HG03108 (cell line): ENCODE data around the gene NOTO.

ENCODE experiments used
- ATAC-seq: cut with Tn5 transposase; IDR thresholded peaks from one replicate; pipeline ENCODE4 v1.9.1; 2021; ENCODE audit warnings: moderate library complexity; ENCODE audit not compliant: unreplicated experiment

NOTO gene

DNA sequence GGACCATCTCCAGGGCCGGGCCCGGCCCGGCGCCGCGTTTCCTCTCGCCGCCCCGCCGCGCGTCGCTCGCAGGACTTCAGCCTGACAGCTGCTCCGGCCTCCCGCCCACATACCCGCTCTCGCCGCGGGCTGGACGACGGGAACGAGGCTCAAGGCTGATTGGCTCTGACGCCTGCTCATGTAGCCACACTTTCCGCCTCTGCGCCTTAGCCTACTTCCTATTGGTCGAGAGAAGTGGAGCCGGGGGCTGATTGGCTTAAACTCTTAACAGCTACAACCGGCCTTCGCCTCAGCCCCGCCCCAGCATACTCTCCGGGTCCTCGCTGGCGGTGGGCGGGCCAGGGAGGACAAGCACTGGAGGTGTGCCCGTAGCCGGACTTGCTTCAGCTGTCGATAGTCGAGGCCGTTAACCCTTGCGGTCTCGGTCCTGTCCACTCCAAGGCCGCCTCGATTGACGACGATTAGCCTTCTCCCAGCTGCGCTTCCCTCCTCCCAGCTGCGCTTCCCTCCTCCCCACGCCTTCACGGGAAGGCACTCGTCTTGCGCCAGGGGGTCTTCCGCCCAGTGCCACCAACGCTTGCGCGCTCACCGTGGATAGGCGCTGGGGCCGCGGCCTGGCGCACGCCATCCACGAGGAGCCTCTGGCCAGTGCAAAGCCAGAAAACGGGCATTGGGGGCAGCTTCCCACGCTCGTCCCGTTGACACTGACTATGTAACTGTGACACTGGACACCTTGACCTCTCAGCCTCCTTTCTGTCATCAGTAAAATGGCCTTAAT is 31.0 kb downstream of the NOTO start, which contains the start of gene PRADC1:
Gene PRADC1 (minus strand): TSS at position 86 of the 778 bp plus-strand sequence. CDS start 79 bp downstream, at position 7.
- peak; percentile 90 for ATAC-seq

DNA sequence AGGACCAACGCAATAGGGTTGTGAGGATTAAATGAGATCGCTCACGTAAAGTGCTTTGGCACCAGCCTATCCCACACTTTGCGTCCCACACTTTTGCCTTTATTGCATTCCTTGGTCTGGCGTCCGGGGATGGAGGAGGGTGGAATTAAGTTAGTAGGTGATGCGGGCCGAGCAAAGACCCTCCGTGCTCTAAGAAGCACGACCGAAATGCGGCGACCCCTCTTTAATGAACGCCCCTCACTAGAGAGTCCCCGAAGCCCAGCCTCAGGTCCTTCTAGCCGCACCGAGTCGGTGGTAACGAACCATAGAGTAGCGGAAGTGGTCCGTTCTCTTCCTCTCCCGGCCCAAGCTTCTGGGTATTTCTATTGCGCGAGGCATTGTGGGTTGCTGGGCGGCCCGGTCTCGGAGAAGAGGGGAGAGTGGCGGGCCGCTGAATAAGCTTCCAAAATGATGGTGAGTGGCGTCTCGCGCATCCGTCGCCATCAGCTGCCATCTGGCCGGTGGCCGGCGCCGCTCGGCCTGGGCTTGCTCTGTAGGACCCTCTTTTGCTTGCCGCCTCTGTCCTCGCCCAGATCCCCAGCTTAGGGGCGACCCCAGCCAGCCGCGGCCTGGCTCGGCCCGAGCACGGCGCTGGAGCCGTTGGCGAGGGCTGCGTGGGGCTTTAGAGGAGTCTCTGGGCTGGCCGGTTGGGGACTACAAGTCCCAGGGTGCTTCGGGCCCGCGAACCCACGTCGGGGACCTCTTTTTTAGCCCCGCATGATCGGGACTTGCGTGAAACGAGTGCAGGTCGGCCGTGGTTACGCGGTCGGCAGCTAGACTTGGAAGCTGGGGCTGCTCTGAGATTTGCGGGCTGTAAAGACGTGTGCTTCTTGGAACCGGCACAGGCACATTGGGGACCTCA is 31.8 kb downstream of the NOTO start, which contains the start of gene CCT7:
Gene CCT7 (plus strand): TSS at position 377 of the 901 bp plus-strand sequence. CDS start 71 bp downstream, at position 448.
- peak; percentile 53 for ATAC-seq

DNA sequence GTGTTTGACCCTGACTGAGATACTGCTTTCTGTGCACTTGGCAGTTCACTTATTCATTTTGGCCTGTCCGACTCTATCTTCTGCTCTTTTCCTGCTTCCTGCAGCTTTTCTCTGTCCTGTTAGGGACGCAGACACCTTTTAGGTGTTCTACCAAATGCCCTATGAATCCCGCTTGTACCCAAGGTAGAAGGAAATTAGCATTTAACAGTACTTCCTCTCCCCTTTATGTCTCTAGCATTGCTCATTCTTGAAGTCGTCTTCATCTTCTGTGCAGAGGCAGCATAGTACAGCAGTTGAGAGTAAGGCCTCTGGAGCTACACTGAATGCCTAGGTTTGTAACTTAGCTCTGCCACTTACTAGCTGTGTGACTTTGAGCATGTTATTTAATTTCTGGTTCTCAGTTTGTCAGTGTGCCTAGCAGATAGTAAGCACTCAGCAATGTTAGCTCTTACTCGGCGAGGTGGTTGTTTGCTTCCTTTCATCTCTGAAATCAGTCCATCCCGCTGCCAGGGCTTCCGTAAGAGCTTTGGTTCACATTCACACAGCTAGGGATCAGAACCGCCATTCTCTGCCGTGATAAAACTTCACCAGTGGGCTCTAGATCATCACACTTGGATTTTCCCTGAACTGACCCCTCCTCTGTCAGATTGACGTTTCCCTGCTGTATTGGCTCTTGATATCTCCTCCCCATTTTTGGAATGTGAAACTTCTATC is 33.1 kb downstream of the NOTO start:
- ATAC-seq = no peak

DNA sequence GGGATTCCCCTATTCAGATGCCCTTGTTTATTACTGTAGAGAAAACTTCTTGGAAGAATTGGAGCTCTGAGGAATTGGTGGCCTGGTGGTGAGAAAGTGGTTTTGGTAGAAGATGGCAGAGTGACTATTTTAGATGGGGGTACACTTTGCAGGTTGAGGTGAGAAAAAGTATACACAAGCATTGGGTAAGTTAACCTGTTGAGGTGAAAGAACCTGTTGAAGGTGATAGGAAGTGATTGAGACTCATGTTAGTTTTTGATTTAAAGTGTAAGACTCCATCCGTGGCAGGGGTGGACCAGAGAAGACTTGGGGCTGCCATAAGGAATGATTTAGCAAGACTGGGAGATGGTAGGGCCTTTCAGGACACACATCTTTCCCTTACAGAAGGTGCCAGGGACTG is 34.8 kb downstream of the NOTO start:
- no peak for ATAC-seq

DNA sequence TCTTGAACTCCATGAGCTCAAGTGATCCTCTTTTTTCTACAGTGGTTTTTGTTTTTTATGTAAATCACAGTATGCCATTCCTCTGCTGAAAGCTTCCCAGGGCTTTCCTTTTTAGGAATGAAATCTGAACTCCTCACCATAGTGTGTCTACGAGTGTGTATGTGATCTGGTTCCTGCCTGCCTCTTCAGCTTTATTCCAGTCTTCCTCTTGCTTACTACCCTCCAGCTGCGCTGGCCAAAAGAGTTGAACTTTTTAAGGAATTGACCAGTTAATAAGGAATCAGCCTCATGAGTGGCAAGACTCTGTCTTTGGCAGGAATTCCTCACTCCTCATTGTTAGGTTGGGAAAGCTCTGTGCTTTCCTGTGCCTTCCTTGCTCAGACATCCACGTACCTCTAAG is 35.8 kb downstream of the NOTO start:
- ATAC-seq = no peak

DNA sequence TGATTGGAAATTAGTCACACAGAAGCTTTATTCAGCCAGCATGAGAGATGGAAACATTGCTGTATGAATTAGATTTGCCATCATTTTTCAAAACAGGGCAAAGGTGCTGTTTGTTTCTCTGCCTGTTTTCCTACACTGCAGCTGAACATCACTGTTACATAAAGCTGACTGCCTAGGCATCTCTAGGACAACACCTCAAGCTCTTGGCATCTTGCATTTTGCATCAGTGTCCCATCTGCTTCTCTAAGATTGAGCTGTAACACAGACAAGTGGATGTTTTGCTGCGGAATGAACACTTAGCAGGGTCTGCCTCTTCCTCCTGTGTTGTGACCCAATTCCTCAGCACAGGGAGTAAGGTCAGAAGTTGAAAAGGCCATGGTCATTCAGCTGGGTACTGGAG is 36.6 kb downstream of the NOTO start:
- ATAC-seq = no peak

DNA sequence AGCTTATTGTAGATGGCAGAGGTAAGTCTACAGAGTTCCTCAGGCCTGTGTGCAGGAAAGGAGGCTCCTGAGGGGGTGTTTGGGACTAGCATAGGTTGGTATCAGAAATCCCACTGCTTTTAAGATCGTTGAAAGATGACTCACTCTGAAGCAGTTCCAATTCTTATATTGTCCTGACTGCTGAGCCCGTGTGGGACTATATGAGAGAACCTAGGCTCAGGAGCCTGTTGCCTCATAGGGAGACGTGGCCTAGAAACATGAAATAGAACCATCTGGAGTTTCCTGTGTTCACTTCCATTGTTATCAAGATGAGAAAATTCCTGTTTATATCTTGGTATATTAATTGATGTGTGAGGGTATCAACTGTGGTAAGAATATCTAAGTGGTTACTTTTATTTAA is 37.4 kb downstream of the NOTO start:
- no peak for ATAC-seq

DNA sequence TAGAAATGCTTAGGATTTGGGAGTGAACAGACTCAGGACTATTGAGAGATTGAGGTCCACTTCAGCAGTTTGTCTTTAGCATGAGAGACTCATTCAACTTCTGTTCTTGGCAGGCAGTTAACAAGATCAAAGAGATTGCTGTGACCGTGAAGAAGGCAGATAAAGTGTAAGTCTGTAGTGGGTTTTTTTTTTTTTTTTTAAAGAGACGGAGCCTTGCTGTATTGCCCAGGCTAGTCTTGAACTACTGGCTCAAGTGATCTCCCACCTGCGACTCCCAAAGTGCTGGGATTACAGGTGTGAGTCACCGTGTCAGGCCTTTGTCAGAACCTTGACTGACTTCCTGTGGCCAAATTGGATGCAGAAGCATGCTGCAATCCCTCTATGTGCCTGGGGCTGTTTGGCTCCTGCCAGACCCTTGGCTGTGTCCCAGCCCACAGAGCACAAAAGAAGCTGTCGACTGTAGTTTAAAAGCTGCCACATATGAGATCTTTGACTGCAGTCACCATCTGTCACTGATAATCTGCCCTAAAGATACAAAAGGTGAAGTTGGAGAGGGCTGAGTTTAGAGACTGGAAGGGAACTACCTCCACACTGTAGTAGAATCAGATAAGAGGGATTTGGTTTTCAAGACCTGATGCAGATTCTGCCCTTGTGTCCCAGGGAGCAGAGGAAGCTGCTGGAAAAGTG is 41.7 kb downstream of the NOTO start:
- no peak for ATAC-seq

DNA sequence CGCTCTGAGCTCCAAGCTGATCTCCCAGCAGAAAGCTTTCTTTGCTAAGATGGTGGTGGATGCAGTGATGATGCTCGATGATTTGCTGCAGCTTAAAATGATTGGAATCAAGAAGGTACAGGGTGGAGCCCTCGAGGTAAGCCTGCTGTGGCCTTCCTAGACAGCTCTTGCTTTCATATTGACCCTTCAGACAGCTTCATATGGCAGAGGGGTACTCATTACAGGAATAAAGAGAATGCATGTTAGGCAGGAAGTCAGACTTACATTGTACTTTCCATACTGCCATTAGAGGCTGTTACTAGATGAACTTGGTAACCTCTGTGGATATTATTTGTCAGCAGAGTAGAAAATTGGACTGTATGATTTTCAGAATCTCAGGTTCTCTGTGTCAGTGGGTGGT is 42.2 kb downstream of the NOTO start:
- no peak for ATAC-seq

DNA sequence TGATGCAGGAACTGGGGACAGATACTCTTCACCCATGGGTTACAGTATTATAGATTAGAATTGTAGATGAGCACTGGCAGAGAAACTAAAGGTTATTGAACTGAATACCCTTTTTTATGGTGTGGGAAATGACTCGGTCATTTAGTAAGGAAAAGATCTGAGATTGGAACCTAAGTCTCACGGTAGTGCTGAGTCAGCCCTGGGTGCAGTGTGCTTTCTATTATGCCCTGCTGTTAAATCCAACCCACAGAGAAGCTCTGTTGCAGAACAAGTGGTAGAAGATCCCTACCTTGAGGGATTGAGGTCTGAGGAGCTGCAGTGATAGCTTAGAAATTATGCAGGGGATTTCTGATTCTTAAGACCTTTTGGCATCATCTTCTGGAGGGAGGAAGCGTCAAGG is 44.5 kb downstream of the NOTO start:
- ATAC-seq = no peak

DNA sequence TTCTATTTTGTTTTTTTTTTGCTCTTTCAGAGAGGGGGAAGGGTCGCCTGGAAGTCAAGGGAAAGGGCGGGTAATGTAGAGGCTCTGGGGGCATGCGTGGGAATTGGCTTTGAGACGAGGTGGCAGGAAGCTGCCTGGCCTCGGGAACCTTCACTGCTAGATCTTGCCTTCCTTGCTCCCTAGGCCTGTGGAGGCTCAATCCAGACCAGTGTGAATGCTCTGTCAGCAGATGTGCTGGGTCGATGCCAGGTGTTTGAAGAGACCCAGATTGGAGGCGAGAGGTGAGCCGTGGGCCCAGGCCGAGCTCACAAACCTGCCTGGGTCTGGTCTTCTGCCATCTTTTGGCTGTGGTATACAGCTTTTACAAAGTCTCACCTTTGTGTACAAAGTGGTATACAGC is 47.3 kb downstream of the NOTO start:
- no peak for ATAC-seq

DNA sequence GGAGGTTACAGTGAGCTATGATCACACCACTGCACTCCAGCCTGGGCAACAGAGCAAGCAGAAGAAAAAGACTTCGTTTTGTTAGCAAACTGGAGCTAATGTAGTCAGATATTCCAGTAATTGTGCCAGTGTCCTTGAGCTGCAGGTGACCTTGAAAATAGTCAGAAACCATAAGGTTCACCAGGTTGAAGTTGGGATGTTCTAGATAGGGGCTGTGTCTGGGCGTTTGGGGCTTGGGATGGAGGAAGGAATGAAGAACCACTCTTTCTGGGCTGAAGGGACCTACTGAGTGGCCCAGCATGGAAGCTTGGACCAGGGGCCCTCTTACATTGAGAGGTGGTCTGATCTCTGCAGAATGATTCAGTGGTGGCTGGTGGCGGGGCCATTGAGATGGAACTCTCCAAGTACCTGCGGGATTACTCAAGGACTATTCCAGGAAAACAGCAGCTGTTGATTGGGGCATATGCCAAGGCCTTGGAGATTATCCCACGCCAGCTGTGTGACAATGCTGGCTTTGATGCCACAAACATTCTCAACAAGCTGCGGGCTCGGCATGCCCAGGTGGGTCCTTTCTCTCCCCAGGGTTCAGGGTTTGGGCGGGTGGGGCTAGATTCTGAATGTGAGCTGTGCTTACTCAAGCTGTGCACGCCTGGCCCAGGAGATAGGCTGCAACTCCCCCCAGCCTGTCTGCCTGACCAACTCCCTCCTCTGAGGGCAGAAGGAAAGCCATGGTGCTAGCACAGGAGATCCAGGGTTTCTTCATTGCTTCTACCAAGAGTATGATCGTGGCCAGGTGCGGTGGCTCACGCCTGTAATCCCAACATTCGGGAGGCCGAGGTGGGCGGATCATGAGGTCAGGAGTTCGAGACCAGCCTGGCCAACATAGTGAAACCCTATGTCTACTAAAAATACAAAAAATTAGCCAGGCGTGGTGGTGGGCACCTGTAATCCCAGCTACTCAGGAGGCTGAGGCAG is 48.8 kb downstream of the NOTO start:
- ATAC-seq = no peak

DNA sequence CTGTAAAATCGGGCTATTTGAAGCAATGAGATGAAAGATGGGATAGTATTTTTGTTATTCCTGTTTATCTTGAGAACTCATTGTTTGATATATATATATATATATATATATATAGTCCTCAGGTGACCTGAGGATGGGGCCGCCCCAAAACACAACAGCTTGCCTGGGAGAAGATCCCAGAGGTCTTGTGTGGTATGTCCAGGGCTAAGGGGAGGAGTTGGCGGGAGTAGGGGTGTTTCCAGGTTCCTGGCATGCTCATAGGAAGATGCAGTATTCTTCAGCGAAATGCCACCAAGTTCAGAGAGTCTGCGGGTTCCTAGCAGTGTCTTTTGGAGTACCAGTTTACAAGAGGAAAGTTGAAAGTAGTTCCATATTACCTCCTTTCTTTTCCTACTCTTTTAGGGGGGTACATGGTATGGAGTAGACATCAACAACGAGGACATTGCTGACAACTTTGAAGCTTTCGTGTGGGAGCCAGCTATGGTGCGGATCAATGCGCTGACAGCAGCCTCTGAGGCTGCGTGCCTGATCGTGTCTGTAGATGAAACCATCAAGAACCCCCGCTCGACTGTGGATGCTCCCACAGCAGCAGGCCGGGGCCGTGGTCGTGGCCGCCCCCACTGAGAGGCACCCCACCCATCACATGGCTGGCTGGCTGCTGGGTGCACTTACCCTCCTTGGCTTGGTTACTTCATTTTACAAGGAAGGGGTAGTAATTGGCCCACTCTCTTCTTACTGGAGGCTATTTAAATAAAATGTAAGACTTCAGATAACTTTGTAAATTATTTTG is 50.1 kb downstream of the NOTO start:
- no peak for ATAC-seq

DNA sequence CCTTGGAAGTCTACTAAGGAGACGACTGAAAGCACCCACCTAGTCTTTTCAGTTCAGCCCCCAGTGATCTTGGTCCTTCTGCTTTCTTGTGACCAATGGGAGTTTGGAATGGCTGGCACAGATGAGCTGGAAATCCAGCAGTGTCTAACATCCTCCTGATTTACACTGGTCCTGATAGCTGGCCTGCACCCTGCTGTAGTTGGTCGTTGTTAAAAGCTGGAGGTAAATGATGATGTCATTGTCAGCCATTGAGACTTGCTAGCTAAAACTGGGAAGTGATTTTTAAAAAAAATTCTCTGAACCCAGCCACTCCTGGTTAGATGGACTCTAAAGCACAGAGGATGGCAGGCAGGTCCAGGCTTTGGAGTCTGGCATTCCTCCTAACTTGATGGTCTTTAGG is 51.0 kb downstream of the NOTO start:
- no peak for ATAC-seq

DNA sequence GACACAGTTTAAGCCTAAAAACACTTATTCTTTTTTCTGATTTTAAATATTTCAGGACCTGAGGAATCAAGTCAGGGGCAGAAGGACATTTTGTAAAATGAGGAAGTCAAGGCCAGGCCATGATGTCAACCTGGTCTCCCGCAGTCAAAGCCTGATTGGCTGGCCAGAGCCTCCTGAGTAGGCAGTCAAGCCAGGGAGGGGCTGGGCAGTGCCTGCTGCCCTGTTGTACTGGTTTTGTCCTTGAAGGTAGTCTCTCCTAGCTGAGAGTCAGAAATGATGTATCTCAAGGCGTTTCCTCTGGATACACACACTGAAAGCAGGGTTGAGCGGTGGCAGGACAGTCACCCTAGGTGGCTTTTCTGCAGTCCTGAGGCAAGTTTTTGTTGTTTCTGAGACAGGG is 51.5 kb downstream of the NOTO start:
- no peak for ATAC-seq

DNA sequence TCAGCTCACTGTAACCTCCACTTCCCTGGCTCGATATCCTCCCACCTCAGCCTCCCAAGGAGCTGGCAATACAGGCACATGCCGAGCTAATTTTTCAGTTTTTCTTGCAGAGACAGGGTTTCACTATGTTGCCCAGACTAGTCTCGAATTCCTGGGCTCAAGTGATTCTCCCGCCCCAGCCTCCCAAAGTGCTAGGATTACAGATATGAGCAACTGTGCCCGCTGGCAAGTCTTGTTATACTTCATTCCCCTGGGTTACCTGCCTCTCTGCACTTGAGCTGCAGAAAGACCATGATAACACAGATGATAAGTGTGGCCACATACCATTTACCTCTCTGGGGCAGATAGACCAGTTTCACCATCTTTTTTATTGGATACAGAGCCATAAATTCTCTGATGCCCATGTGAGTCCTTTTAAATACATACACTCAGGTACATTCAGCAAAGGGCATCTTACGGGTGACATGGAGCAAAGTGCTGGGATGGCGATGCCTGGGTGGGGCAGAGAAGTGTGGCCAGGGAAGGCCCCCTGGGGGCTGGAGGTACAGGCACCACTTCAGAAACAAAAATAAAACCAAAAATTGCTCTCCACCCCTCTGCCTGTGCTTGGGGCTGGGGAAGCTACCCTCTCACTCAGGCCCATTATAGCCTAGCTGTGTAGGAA is 52.1 kb downstream of the NOTO start:
- no peak for ATAC-seq

DNA sequence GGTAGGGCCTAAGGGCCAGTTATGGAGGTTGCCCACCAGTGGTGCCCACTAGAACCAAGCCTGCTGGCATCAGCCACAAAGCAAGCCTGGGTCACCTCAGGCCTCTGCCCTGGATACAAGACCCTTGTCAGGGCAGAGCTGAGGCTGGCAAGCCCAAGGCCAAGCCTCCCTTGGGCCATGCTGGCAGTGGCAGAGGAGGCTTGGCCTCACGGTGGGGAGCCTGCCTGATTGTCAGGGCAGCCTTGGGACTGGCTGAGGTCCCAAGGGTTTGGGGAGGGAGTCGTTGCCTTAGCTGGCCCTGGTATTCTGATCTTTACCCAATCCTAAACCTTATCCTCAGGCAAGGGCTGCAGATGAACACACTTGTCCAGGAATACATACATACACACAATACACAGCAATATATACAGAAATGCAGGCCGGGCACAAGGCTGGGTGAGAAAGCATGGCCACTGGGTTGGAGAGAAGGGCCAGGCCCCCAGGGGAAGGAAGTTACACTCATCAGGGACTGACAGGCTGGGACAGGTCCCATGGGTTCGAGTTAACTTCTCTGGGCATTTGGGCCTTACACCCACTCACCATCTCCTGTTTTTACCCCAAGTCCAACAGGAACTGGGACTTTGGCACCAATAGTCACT is 52.8 kb downstream of the NOTO start:
- no peak for ATAC-seq
